H7 (cell line): Measurements from ENCODE around the gene POU2AF3. TPM values are rescaled to one million over a fixed set of nuclear protein-coding genes. Genes with fewer than 3 reads are reported as not detected.
"Not testable (repeated sequence)": the region's sequence is repeated elsewhere in the genome, so short reads cannot be mapped to it uniquely, and the experiment has no call there.

Experiments
- DNase-seq: peaks from one replicate; pipeline ENCODE4 v3.0.0; 2012
- H3K27me3 ChIP-seq: 2 replicates; pipeline ENCODE4 v1.6.0; 2011; ENCODE audit warnings: mild to moderate bottlenecking, low read length; ENCODE audit not compliant: control insufficient read depth, insufficient read depth
- H3K36me3 ChIP-seq: replicated peaks from 2 replicates; pipeline ENCODE4 v1.5.1; 2011; ENCODE audit warnings: low read length; ENCODE audit not compliant: control insufficient read depth, insufficient read depth
- H3K4me3 ChIP-seq: 2 replicates; pipeline ENCODE4 v1.5.1; 2011; ENCODE audit warnings: low read depth, mild to moderate bottlenecking, control low read depth, low read length, moderate library complexity; ENCODE audit not compliant: insufficient read depth
- total RNA-seq: library from RNA; depleted of rRNA; stranded (reverse); fragments of >200 nt; shearing (Covaris generic); gene quantifications from 2 replicates; pipeline ENCODE4 v1.2.3, GENCODE V29; 2014

The POU2AF3 gene
- total RNA-seq, 1 experiment from 2014 or later, result 0.87 TPM

- no peaks in the 10 kb centered on the region for H3K36me3 ChIP-seq
- no peak overlapping the region for H3K4me3 ChIP-seq
- no peak for DNase-seq
- H3K27me3 ChIP-seq, result no peaks in the 10 kb centered on the region
Observed at GRCh38 chr11:111307472-111308108, 9.2 kb downstream of the POU2AF3 start.

GRCh38 chr11:111308140-111308539 is 9.8 kb downstream of the POU2AF3 start:
- Histone ChIP-seq H3K27me3 (no peaks in the 10 kb centered on the region), H3K36me3 (no peaks in the 10 kb centered on the region), H3K4me3 (no peak overlapping the region)
- no peak for DNase-seq

- Histone ChIP-seq H3K36me3 (no peaks in the 10 kb centered on the region), H3K27me3 (no peaks in the 10 kb centered on the region), H3K4me3 (no peak overlapping the region)
- DNase-seq, result no peak
Observed at GRCh38 chr11:111309215-111309915, 11.0 kb downstream of the POU2AF3 start.

GRCh38 chr11:111310088-111310487 is 11.7 kb downstream of the POU2AF3 start:
- no peaks in the 10 kb centered on the region for H3K27me3 ChIP-seq
- no peaks in the 10 kb centered on the region for H3K36me3 ChIP-seq
- no peak for DNase-seq
- no peak overlapping the region for H3K4me3 ChIP-seq

GRCh38 chr11:111310723-111311122 is 12.4 kb downstream of the POU2AF3 start:
- Histone ChIP-seq H3K27me3 (no peaks in the 10 kb centered on the region), H3K4me3 (no peak overlapping the region), H3K36me3 (no peaks in the 10 kb centered on the region)
- DNase-seq, result no peak

GRCh38 chr11:111312076-111312475 is 13.7 kb downstream of the POU2AF3 start:
- Histone ChIP-seq H3K27me3 (no peaks in the 10 kb centered on the region), H3K4me3 (no peak overlapping the region), H3K36me3 (no peaks in the 10 kb centered on the region)
- DNase-seq, result no peak

- no peak for DNase-seq
- no peak overlapping the region for H3K4me3 ChIP-seq
- H3K27me3 ChIP-seq, result no peaks in the 10 kb centered on the region
- no peaks in the 10 kb centered on the region for H3K36me3 ChIP-seq
Observed at GRCh38 chr11:111319296-111319695, 20.9 kb downstream of the POU2AF3 start.

GRCh38 chr11:111320199-111320598 is 21.9 kb downstream of the POU2AF3 start:
- DNase-seq, H3K4me3 ChIP-seq, H3K36me3 ChIP-seq, H3K27me3 ChIP-seq: not testable (repeated sequence)

- no peak for DNase-seq
Observed at GRCh38 chr11:111320728-111321568, 22.6 kb downstream of the POU2AF3 start.

GRCh38 chr11:111322534-111322933 is 24.2 kb downstream of the POU2AF3 start:
- no peak for DNase-seq
- no peaks in the 10 kb centered on the region for H3K36me3 ChIP-seq
- H3K27me3 ChIP-seq, result no peaks in the 10 kb centered on the region
- H3K4me3 ChIP-seq, result no peak overlapping the region

More at GRCh38 chr11:111320728-111321568, 22.6 kb downstream of the POU2AF3 start:
- no peaks in the 10 kb centered on the region for H3K27me3 ChIP-seq
- H3K36me3 ChIP-seq, result no peaks in the 10 kb centered on the region
- no peak overlapping the region for H3K4me3 ChIP-seq

- Histone ChIP-seq H3K36me3 (no peaks in the 10 kb centered on the region), H3K27me3 (no peaks in the 10 kb centered on the region), H3K4me3 (no peak overlapping the region)
- no peak for DNase-seq
Observed at GRCh38 chr11:111324277-111324720, 26.0 kb downstream of the POU2AF3 start.

GRCh38 chr11:111325259-111325658 is 26.9 kb downstream of the POU2AF3 start:
- H3K27me3 ChIP-seq, result no peaks in the 10 kb centered on the region
- H3K4me3 ChIP-seq, result no peak overlapping the region
- no peaks in the 10 kb centered on the region for H3K36me3 ChIP-seq
- no peak for DNase-seq

GRCh38 chr11:111326824-111327223 is 28.5 kb downstream of the POU2AF3 start:
- Histone ChIP-seq H3K36me3 (no peaks in the 10 kb centered on the region), H3K4me3 (no peak overlapping the region), H3K27me3 (no peaks in the 10 kb centered on the region)
- DNase-seq, result no peak

- no peaks in the 10 kb centered on the region for H3K27me3 ChIP-seq
- H3K36me3 ChIP-seq, result no peaks in the 10 kb centered on the region
- DNase-seq, result no peak
- no peak overlapping the region for H3K4me3 ChIP-seq
Observed at GRCh38 chr11:111327908-111328624, 29.7 kb downstream of the POU2AF3 start.
